Smooth muscle cell (in vitro differentiated cells): ENCODE measurements around the gene FGFR2. TPM values are rescaled to one million over a fixed set of nuclear protein-coding genes. Genes with fewer than 3 reads are reported as not detected.

Source experiments
- DNase-seq: peaks from one replicate; lab custom pipeline; 2025; ENCODE audit not compliant: unreplicated experiment; lab: John Stamatoyannopoulos, UW
- H2AFZ ChIP-seq: fragments of 200-600 bp; sonication (generic); 2 replicates; pipeline ENCODE4 v1.6.0; 2016; ENCODE audit warnings: antibody characterized with exemption, low read depth, mild to moderate bottlenecking
- H3F3A ChIP-seq: fragments of 200-600 bp; sonication (generic); 2 replicates; pipeline ENCODE4 v1.6.0; 2017; ENCODE audit warnings: antibody characterized with exemption, low read depth
- H3K27ac ChIP-seq: fragments of 200-600 bp; sonication (generic); 2 replicates; pipeline ENCODE4 v1.5.1; 2016; ENCODE audit warnings: low read depth, mild to moderate bottlenecking
- H3K27me3 ChIP-seq: fragments of 200-600 bp; sonication (generic); 2 replicates; pipeline ENCODE4 v1.6.1; 2016; ENCODE audit warnings: low read depth, mild to moderate bottlenecking
- H3K36me3 ChIP-seq: fragments of 200-600 bp; sonication (generic); 2 replicates; pipeline ENCODE4 v1.5.1; 2016; ENCODE audit warnings: low read depth
- H3K4me1 ChIP-seq: fragments of 200-600 bp; sonication (generic); 2 replicates; pipeline ENCODE4 v1.5.1; 2016; ENCODE audit warnings: low read depth
- H3K4me2 ChIP-seq: fragments of 200-600 bp; sonication (generic); 2 replicates; pipeline ENCODE4 v1.6.0; 2016; ENCODE audit warnings: mild to moderate bottlenecking
- H3K4me3 ChIP-seq: fragments of 200-600 bp; sonication (generic); 2 replicates; pipeline ENCODE4 v1.5.1; 2016; ENCODE audit warnings: mild to moderate bottlenecking
- H3K79me2 ChIP-seq: fragments of 200-600 bp; sonication (generic); 2 replicates; pipeline ENCODE4 v1.6.0; 2016; ENCODE audit warnings: low read depth, mild to moderate bottlenecking
- H3K9ac ChIP-seq: fragments of 200-600 bp; sonication (generic); 2 replicates; pipeline ENCODE4 v1.6.0; 2016; ENCODE audit warnings: low read depth
- H3K9me3 ChIP-seq: fragments of 200-600 bp; sonication (generic); replicated peaks from 2 replicates; pipeline ENCODE4 v1.5.1; 2016; ENCODE audit warnings: low read depth
- H4K20me1 ChIP-seq: fragments of 200-600 bp; sonication (generic); 2 replicates; pipeline ENCODE4 v1.6.0; 2016; ENCODE audit warnings: low read depth
- WGBS: methylation state at CpG from one replicate; pipeline ENCODE4 v1.1.7; 2016; ENCODE audit warnings: low lambda C conversion rate; 5-methylcytosine and 5-hydroxymethylcytosine counted together
- polyA plus RNA-seq: library from polyadenylated mRNA; unstranded; fragments of >200 nt; fragmentation: Nextera tagmentation; extraction: Ambion mirVana; gene quantifications from 2 replicates; pipeline ENCODE4 v1.2.1, GENCODE V29; 2016
- total RNA-seq: library from RNA; depleted of rRNA; stranded (reverse); fragments of >200 nt; gene quantifications from 2 replicates; pipeline ENCODE4 v1.2.3, GENCODE V29; 2014
- TF ChIP-seq, protein P1 (sequence below): fragments of 200-600 bp; sonication (generic); IDR thresholded peaks from 2 replicates; pipeline ENCODE4 v1.5.1; 2017; ENCODE audit warnings: borderline replicate concordance, mild to moderate bottlenecking, antibody characterized with exemption; ENCODE audit not compliant: insufficient read depth, poor library complexity, severe bottlenecking

FGFR2 gene
- total and polyA plus RNA-seq, 2 experiments from 2014 or later = 85.9 to 103 TPM

GRCh38 chr10:121570315-121570714, 27.9 kb downstream of the FGFR2 start:
- WGBS = 89% methylated on average over 5 of the region's 5 CpGs
- no peak overlapping the region for H3K27ac ChIP-seq
- H3K79me2 ChIP-seq = peaks cover 93% of the 10 kb centered on the region
- peaks cover 8% of the 10 kb centered on the region for H3F3A ChIP-seq
- H3K9ac ChIP-seq = no peak overlapping the region
- peaks cover 100% of the 10 kb centered on the region for H4K20me1 ChIP-seq
- H3K4me3 ChIP-seq = no peak overlapping the region
- peaks cover 21% of the 10 kb centered on the region for H3K4me1 ChIP-seq
- no peaks in the 10 kb centered on the region for H3K36me3 ChIP-seq
- H3K4me2 ChIP-seq = no peak overlapping the region
- TF ChIP-seq, protein P1, sequence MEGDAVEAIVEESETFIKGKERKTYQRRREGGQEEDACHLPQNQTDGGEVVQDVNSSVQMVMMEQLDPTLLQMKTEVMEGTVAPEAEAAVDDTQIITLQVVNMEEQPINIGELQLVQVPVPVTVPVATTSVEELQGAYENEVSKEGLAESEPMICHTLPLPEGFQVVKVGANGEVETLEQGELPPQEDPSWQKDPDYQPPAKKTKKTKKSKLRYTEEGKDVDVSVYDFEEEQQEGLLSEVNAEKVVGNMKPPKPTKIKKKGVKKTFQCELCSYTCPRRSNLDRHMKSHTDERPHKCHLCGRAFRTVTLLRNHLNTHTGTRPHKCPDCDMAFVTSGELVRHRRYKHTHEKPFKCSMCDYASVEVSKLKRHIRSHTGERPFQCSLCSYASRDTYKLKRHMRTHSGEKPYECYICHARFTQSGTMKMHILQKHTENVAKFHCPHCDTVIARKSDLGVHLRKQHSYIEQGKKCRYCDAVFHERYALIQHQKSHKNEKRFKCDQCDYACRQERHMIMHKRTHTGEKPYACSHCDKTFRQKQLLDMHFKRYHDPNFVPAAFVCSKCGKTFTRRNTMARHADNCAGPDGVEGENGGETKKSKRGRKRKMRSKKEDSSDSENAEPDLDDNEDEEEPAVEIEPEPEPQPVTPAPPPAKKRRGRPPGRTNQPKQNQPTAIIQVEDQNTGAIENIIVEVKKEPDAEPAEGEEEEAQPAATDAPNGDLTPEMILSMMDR = no peak
- no peak for DNase-seq
- H3K9me3 ChIP-seq = no peaks in the 10 kb centered on the region
- no peak overlapping the region for H2AFZ ChIP-seq
- no peaks in the 10 kb centered on the region for H3K27me3 ChIP-seq

GRCh38 chr10:121568275-121568674, 30.0 kb downstream of the FGFR2 start:
- H3K9ac ChIP-seq = no peak overlapping the region
- no peak for DNase-seq
- TF ChIP-seq, protein P1 = no peak
- H3K36me3 ChIP-seq = no peaks in the 10 kb centered on the region
- H3K27me3 ChIP-seq = no peaks in the 10 kb centered on the region
- no peak overlapping the region for H3K4me2 ChIP-seq
- H3F3A ChIP-seq = peaks cover 8% of the 10 kb centered on the region
- H3K79me2 ChIP-seq = peaks cover 100% of the 10 kb centered on the region
- H4K20me1 ChIP-seq = peaks cover 100% of the 10 kb centered on the region
- no peak overlapping the region for H3K4me3 ChIP-seq
- H3K9me3 ChIP-seq = no peaks in the 10 kb centered on the region
- no peak overlapping the region for H3K27ac ChIP-seq
- H2AFZ ChIP-seq = no peak overlapping the region
- H3K4me1 ChIP-seq = peaks cover 15% of the 10 kb centered on the region
- WGBS = 87% methylated on average over 2 of the region's 2 CpGs

DNA sequence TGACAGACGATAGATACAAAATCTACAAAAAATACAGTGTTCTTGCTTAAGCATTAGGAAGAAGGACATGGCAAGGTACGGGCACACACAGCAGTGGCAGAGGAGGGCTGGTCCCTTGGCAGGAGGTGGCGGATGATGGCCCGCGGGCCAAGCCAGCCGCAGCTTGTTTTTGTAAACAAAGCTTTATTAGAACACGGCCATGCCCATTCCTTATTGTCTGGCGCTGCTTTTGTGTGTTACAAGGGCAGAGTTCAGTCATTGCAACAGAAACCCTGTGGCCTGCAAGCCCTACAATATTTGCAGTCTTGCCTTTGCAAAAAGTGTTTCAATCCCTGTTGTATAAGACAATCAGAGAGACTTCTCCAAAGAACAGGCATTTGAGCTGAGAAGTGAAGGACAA, 30.7 kb downstream of the FGFR2 start:
- DNase-seq = no peak
- H3K27ac ChIP-seq = no peak overlapping the region
- no peak overlapping the region for H3K4me2 ChIP-seq
- H2AFZ ChIP-seq = no peak overlapping the region
- H3K79me2 ChIP-seq = peaks cover 100% of the 10 kb centered on the region
- peaks cover 100% of the 10 kb centered on the region for H4K20me1 ChIP-seq
- WGBS = 94% methylated on average over 8 of the region's 8 CpGs
- no peaks in the 10 kb centered on the region for H3K9me3 ChIP-seq
- H3K4me3 ChIP-seq = no peak overlapping the region
- H3K4me1 ChIP-seq = peaks cover 15% of the 10 kb centered on the region
- H3F3A ChIP-seq = peaks cover 8% of the 10 kb centered on the region
- no peak overlapping the region for H3K9ac ChIP-seq
- H3K36me3 ChIP-seq = no peaks in the 10 kb centered on the region
- no peaks in the 10 kb centered on the region for H3K27me3 ChIP-seq
- TF ChIP-seq, protein P1 = no peak

GRCh38 chr10:121566755-121567154, 31.5 kb downstream of the FGFR2 start:
- Histone ChIP-seq H3K4me3 (no peak overlapping the region), H3F3A (peaks cover 11% of the 10 kb centered on the region), H4K20me1 (peaks cover 100% of the 10 kb centered on the region), H2AFZ (no peak overlapping the region), H3K36me3 (no peaks in the 10 kb centered on the region), H3K27ac (no peak overlapping the region), H3K9ac (no peak overlapping the region), H3K27me3 (no peaks in the 10 kb centered on the region), H3K9me3 (no peaks in the 10 kb centered on the region), H3K4me1 (peaks cover 15% of the 10 kb centered on the region), H3K4me2 (no peak overlapping the region), H3K79me2 (peaks cover 100% of the 10 kb centered on the region)
- WGBS = 90% methylated on average over 6 of the region's 6 CpGs
- TF ChIP-seq, protein P1 = no peak
- no peak for DNase-seq
